Measurements from ENCODE around the gene DENND1A.

GRCh38 chr9:123796618-123797484 is 133.1 kb downstream of the DENND1A start:
- TF ChIP-seq CTCF (IDR thresholded peaks at IDR 0.05) (no peak), REST (IDR thresholded peaks at IDR 0.05; ENCODE audit: insufficient read depth in 1 of 2, low read depth in 2 of 2, low read length in 1 of 2) (no peak), POLR2AphosphoS5 (IDR thresholded peaks at IDR 0.05; ENCODE audit: low read depth, low read length) (no peak)
